Activated T-cell treated with anti-CD3 and anti-CD28 coated beads, Interleukin-2, amount 50 U/mL, for 4 hours (primary cell): ENCODE measurements around the gene APLNR. TPM values are rescaled to one million over a fixed set of nuclear protein-coding genes. Genes with fewer than 3 reads are reported as not detected.

Experiments
- ATAC-seq, 2 donors: fragments of 200-7000 bp; cut with Tn5 transposase; one replicate each; pipeline ENCODE4 v1.10.0; 2021
- DNase-seq: peaks from one replicate; pipeline ENCODE4 v3.0.0-alpha.2; 2020
- H3K27me3 Mint-ChIP-seq: one replicate; pipeline ENCODE4 v1.8.0; 2021; ENCODE audit warnings: low read depth, mixed read lengths
- H3K36me3 Mint-ChIP-seq: one replicate; pipeline ENCODE4 v1.8.0; 2022; ENCODE audit warnings: mixed read lengths; ENCODE audit not compliant: insufficient read depth
- H3K4me1 Mint-ChIP-seq: one replicate; pipeline ENCODE4 v1.8.0; 2021; ENCODE audit warnings: low read depth, mixed read lengths
- H3K4me3 Mint-ChIP-seq: one replicate; pipeline ENCODE4 v1.8.0; 2021; ENCODE audit warnings: mild to moderate bottlenecking, moderate library complexity, mixed read lengths
- H3K9me3 Mint-ChIP-seq: one replicate; pipeline ENCODE4 v1.8.0; 2021; ENCODE audit warnings: mixed read lengths
- total RNA-seq, 3 donors: library from RNA; stranded (reverse); gene quantifications; one replicate each; pipeline ENCODE4 v1.2.1, GENCODE V29; 2021

APLNR gene
- total RNA-seq, 3 donors from 2014 or later, result not detected

DNA sequence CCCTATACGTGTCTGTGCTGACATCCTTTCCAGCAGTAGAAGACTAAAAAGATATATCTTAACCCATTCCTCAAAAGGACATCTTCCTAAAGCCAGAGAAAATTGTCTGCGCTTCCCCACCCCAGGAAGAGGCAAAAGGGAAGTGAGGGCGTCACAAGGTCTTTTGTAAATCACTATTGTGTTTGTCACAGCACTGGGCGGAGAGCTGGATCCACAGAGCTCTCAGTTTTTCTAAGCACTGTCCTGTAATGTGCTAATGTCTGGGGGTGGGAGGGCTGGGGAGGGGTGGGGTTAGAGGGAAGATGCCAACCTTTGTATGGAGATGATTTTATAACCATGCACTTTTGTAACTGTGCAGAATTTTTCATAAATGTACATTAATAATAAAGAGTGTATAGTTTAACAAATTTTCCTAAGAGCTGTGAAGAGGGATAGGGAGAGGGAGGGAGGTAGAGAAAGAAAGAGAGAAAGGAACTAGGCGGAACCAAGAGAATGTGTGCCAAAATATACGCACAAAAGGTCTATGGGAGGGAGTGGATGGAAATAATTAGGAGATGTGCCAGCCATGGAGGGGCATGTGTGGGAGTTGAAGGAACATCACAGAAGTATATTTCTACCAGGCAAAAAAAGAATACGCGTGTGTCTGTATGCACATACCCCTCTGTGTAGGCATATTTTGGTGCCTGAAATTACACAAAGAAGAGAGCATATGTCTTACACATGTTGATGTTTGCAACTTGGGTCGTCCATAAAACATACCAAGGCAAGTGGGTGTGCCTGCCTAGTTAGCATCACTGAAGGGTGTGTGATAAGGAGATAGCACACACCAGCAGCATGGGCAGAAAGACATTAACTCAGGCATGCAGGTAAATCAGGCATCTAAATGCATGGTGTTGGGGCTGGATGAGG, 45.5 kb downstream of the APLNR start:
- DNase-seq (no peak), ATAC-seq (no peak)
- H3K4me3 Mint-ChIP-seq, result no peak overlapping the region
- H3K9me3 Mint-ChIP-seq, result no peaks in the 10 kb centered on the region
- H3K4me1 Mint-ChIP-seq, result no peaks in the 10 kb centered on the region
- peaks cover 9% of the 10 kb centered on the region for H3K27me3 Mint-ChIP-seq
- no peaks in the 10 kb centered on the region for H3K36me3 Mint-ChIP-seq

DNA sequence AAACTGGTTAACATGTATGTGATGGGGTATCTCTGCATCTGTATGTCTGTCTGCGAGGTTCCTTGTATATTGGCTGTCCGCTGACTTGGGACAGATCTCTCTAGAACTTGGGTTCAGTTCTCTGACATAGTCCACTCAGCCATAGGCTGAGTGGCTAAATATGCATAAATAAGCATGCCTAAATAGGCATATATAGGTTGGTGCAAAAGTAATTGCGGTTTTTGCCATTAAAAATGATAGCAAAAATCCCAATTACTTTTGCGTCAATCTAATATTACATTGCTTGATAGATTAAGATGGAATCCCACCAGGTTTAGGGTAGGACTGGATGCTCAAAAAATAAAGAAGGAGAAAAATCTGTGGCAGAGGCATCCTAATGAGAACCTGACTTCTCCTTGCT, 46.5 kb downstream of the APLNR start:
- no peaks in the 10 kb centered on the region for H3K36me3 Mint-ChIP-seq
- H3K4me1 Mint-ChIP-seq, result no peaks in the 10 kb centered on the region

More for the DNA sequence above, 46.5 kb downstream of the APLNR start:
- Mint-ChIP-seq H3K4me3 (no peak overlapping the region), H3K9me3 (no peaks in the 10 kb centered on the region), H3K27me3 (peaks cover 7% of the 10 kb centered on the region)
- no peak for ATAC-seq
- no peak for DNase-seq

Other genes with a start within 250 kb of the APLNR start
- gene OR5AK2, start 248.3 kb downstream of the APLNR start, total RNA-seq, result not detected
- not detected for gene LRRC55, start 55.3 kb downstream of the APLNR start, total RNA-seq
- gene TNKS1BP1, start 87.7 kb upstream of the APLNR start, total RNA-seq, result 10 to 100 TPM; 27.2 to 34.3 (median 30.7) TPM
- 100 to 1,000 TPM; 287 to 317 (median 302) TPM for gene SSRP1, start 98.6 kb upstream of the APLNR start, total RNA-seq
- gene P2RX3, start 101.1 kb upstream of the APLNR start, total RNA-seq, result not detected
- not detected for gene PRG3, start 143.9 kb upstream of the APLNR start, total RNA-seq
- 1 to 10 TPM; 1.8 to 2.7 (median 2.5) TPM for gene PRG2, start 153.4 kb upstream of the APLNR start, total RNA-seq
- 100 to 1,000 TPM; 508 to 551 (median 529) TPM for gene SLC43A3, start 189.9 kb upstream of the APLNR start, total RNA-seq
- under 1 TPM; 0.16 to 0.33 (median 0.27) TPM for gene RTN4RL2, start 223.3 kb upstream of the APLNR start, total RNA-seq